NCI-H748 (cell line): ENCODE results near the gene SIN3B.

Experiments used
- DNase-seq: peaks from one replicate; lab custom pipeline; 2025; ENCODE audit not compliant: unreplicated experiment; lab: John Stamatoyannopoulos, UW

Gene SIN3B

GRCh38 chr19:16901491-16902175 lies 72.4 kb downstream of the SIN3B start:
- DNase-seq: peak; percentile 54

DNA sequence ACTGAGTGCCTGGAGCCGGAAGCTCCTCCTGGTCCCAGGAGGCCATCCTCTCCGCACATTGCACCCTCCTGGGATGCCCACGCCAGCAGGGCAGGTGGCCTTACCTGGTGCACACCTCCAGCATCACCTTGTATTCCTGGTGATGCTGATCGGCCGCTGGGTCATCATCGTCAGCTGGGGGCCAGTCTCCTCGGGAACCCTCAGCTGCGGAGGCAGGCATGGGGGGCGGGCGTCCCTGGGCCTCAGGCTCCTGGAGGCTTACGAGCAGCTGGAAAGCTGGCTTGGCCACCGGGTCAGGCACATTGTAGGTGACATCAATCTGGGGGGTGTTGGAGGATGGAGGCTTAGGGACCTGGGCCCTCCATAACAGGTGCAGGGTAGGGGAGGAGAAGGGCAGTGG lies 73.3 kb downstream of the SIN3B start:
- DNase-seq: no peak

GRCh38 chr19:16903347-16903746 lies 74.1 kb downstream of the SIN3B start:
- DNase-seq: no peak

- no peak for DNase-seq
These were observed 75.4 kb downstream of the SIN3B start for GRCh38 chr19:16904599-16904998.

GRCh38 chr19:16908759-16909158 lies 79.6 kb downstream of the SIN3B start:
- DNase-seq: no peak

- DNase-seq: no peak
These were observed 81.8 kb downstream of the SIN3B start for GRCh38 chr19:16911046-16911445.

GRCh38 chr19:16912780-16913179 lies 83.6 kb downstream of the SIN3B start:
- DNase-seq: no peak

- DNase-seq: no peak
These were observed 85.2 kb downstream of the SIN3B start for GRCh38 chr19:16914421-16914820.

DNA sequence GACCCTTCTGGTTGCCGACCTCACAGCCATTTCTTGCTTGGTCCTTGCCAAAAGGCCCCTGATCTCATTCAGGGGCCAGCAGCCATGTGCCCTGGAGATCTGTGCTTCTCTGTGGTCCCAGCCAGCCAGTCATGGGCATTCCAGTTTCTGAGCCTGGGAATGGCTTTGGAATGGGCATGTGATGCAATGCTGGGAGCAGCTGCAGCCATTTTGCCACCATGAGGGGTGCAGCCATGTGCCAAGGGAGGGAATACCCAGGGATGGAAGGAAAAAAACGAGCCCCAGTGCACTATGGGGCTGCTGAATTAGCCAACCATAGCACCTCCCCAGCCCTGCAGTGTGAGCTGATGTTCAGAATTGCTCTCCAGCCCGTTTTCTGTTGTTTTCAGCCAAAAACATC lies 85.9 kb downstream of the SIN3B start:
- DNase-seq: no peak

DNA sequence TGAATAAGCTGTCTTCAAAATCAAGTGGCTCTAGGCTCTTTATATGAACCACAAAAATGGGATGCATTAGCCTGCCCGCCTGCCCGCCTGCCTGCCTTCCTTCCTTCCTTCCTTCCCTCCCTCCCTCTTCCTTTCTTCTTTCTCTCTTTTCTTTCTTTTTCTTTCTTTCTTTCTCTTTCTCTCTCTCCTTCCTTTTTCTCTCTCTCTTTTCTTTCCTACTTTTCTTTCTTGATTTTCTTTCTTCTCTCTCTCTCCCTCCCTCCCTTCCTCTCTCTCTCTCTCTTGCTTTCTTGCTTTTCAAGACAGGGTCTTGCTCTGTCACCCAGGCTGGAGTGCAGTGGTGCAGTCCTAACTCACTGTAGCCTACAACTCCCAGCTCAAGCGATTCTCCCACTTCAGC lies 86.5 kb downstream of the SIN3B start:
- no peak for DNase-seq

DNA sequence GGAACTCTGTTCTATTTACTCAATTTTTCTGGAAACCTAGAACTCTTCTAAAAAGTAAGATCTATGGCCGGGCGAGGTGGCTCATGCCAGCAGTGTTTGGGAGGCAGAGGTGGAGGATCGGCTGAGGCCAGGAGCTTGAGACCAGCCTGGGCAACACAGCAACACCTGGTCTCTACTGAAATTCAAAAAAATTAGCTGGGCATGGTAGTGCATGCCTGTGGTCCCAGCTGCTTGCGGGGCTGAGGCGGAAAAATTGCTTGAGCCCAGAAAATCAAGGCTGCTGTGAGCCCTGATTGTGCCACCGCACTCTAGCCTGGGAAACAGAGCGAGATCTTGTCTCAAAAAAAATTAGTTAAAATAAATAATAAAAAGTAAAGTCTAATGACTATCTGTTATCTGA lies 88.2 kb downstream of the SIN3B start:
- no peak for DNase-seq

DNA sequence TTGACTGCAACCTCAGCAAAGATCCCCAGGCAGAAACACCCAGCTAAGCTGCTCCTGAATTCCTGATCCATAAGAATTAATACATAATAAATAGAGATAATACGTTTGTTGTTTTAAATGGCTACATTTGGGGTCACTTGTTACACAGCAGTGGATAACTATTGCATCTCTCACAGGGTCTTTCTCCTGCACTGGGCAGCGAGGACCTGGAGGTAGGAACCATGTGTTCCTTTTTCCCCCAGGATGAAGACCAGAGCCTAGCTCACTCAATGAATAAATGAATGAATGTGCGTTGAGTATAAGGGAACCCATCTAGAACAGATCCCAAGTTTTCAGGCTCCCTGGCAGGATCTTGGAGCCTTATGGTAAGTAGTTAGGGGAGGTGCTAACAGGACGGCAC lies 90.3 kb downstream of the SIN3B start:
- DNase-seq: no peak

DNA sequence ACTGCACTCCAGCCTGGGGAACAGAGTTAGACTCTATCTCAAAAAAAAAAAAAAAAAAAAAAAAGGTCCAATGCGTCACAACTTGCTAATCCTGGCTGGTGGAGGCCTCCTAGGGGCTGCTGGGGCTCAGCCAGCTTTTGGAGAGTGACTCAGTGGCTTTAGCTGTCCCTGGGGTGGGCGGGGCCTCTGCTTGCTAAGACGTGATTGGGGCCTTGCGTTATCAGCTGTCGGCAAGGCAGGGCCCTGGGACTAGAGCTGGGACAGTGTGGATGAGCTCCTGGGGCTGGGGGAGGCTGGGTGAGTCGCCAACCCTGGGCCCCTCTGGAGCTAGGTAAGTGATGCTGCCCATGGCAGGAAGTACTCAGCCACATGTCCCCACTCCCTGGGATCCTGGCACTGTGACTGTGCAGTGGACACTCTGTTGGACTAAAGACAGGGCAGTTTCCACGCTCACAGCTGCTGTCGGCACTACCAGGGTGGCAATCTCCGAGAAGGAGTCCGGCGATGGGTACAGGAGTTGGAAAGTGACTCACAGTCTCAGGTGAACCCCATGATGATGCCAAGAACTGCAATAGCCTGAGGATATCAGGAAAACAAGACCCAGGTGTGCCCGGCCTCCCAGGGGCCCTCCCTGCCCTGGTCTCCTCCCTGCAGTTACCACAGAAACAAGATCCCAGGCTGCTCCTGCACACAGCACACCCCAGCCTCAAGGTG lies 91.8 kb downstream of the SIN3B start:
- DNase-seq: no peak

- DNase-seq: no peak
These were observed 92.8 kb downstream of the SIN3B start for GRCh38 chr19:16921766-16922591.

- no peak for DNase-seq
These were observed 93.4 kb downstream of the SIN3B start for GRCh38 chr19:16922592-16922934.

- DNase-seq: no peak
These were observed 93.8 kb downstream of the SIN3B start for GRCh38 chr19:16922949-16923348.

DNA sequence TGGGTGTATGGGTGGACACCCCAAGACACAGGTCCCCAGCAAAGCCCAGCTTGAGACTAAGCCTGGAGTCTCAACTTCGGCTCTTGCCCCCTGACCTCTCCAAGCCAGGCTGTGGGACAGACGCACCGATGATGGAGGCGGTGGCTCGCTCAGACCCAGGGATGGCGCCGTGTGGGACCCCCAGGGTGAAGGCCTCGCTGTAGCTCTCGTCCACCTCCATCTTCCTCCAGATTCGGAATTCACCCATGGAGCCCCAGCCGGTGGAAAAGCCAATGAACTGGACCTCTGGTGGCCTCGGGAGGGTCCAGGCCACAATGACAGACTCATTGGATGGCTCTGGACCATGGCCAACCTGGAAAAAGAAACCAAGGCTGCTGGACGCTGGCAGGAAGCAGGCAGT lies 98.7 kb downstream of the SIN3B start:
- no peak for DNase-seq

- DNase-seq: no peak
These were observed 99.2 kb downstream of the SIN3B start for GRCh38 chr19:16928351-16928750.

GRCh38 chr19:16928916-16929315 lies 99.7 kb downstream of the SIN3B start:
- DNase-seq: no peak
